Endometrium (tissue), 2 donors: ENCODE data around the gene DENND1C.

Experiments
- FAIRE-seq: peaks from 2 replicates; lab custom pipeline; 2012; peaks lifted over from hg19 to GRCh38; lab: Jason Lieb, UNC
- donor health status: control.
- donor health status: control.

Gene DENND1C

DNA sequence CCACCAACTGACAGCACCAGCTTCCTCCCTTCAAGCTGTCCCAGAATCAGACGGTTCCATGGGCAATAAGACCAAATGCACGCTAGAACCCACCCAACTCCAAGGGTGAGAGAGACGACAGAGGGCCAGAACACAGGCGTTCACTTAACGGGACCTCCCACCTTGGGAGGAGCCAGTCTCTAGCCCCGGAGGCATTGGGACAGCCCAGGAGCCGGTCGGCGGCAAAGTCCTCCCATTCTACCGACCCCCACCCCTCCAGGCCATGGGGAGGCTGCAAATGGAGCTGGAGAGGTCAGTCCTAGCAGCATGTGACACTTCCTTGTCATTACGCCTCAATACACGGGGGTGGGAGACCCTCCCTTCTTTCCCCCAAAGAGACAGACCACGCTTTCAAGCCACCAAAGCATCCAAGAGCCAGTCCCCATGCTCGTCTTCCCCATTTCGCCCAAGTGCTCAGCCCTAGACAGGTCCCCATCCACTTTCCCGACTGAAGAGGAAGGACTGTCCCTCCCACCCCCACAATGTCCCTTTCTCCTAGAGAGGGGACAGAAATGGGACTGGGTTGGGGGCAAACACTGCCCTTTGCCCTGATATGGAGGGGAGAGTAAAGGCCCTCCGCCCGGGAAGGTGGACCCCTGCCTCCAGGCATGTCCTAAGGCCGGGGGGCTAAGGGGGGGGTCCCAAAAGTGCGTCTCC lies 57.9 kb downstream of the DENND1C start:
- FAIRE-seq: no peak

DNA sequence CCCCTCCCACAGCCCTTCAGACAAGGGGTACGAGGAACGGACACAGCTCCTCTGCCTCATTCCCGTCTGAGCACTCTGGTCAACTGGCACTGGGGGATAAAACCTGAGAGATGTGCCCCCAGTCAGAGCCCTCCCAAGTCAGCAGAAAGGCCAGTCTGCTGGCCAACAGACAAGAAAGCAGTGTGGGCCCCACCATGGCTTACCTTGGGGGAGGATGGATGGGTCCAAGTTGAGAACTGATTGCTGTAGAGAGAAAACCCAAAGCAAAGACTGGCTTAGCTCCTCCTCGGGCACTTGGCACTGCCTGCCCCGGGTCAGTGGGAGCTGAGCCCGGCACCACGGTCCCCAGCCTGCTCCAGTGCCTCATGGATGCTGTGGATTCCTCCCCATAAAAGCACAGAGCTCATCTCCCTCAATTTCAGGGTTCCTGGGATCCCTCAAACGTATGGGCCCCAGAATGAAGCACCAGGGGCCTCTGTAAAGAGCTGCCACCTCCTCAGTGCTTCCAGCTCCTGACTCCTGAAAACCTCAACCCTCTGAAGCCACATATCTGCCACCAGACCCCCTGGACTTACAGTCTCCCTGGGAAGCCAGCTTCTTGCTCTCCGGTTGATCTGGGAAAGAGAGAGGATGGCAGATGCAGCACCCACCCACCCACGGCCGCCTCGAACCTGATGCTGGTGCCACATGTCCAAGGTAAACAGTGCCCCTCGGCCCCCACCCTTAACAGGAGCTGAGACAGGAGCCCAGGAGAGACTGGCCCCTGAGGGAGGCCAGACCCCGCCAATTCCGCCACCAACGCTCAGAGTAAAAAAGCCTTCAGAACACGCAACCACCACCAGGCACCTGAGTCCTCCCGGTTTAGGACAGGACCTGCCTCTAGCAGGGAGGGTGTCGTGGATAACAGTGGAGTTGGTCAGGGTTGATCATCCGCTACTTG lies 60.2 kb downstream of the DENND1C start:
- FAIRE-seq: no peak

- FAIRE-seq: no peak
Measured at GRCh38 chr19:6418562-6418932, 63.0 kb downstream of the DENND1C start.

GRCh38 chr19:6417713-6418561 lies 63.6 kb downstream of the DENND1C start:
- no peak for FAIRE-seq
